GM12801 (cell line): ENCODE results near the gene FANCD2.

Experiments used
- TF ChIP-seq, protein P1 (sequence below): IDR thresholded peaks from one replicate; pipeline ENCODE4 v1.5.1; 2011; ENCODE audit warnings: control low read depth; ENCODE audit not compliant: insufficient read length; ENCODE audit errors: extremely low read depth

FANCD2 gene

DNA sequence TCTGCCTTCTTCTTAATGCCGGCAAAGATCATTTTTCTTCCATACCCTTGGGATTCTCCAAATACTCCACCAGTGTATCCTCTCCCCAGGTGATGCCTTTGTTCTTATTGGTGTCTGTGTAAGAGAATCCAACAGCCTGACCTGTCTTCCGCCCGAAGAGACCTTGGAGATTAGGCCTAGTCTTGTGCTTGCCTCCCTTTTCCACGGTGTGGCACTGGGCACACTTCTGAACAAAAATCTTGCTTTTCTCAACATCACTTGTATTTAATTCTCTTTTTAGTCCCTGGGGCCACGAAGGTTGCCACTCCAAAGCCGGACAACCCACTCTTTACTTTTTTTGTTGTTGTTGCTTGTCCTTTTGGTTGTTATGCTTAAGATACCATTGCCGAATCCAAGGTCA lies 25.6 kb upstream of the FANCD2 start:
- TF ChIP-seq, protein P1, sequence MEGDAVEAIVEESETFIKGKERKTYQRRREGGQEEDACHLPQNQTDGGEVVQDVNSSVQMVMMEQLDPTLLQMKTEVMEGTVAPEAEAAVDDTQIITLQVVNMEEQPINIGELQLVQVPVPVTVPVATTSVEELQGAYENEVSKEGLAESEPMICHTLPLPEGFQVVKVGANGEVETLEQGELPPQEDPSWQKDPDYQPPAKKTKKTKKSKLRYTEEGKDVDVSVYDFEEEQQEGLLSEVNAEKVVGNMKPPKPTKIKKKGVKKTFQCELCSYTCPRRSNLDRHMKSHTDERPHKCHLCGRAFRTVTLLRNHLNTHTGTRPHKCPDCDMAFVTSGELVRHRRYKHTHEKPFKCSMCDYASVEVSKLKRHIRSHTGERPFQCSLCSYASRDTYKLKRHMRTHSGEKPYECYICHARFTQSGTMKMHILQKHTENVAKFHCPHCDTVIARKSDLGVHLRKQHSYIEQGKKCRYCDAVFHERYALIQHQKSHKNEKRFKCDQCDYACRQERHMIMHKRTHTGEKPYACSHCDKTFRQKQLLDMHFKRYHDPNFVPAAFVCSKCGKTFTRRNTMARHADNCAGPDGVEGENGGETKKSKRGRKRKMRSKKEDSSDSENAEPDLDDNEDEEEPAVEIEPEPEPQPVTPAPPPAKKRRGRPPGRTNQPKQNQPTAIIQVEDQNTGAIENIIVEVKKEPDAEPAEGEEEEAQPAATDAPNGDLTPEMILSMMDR, result no peak

DNA sequence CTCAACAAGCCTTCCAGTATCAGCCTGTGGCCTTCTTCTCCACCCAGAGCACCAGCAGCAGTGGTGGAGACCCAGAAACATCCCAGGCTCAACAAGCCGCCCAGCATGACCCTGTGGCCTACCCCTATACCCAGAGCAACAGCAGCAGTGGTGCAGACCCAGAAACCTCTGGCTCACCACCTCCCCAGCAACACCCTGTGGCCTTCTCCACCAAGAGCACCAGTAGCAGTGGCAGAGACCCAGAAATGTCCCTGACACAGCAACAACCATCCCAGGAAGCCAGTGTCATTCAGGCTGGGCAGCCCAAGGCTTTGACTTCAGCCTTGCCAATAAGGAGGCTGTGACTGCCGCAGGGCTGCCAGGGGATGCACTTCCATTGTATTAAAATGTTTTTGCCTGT lies 23.3 kb upstream of the FANCD2 start:
- TF ChIP-seq, protein P1, result no peak

DNA sequence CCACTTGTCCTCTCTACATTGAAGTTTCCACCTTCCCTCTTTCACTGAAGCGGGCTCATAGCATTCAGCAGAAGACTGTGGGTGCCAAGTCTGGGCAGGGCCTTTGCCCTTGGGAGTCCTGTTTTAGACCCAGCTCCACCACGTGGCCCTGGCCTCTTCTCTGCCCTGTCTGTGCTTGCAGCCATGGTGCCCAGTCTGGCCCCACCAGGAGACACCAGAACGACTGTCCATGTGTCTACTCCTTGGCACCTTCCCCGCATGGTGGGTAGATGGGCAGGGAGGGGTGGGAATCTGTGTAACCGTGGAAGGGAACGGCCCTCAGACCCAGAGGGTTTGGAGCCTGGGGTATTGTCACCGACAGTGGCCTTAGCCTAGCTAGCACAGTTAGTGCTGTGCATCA lies 21.7 kb upstream of the FANCD2 start:
- TF ChIP-seq, protein P1, result no peak

DNA sequence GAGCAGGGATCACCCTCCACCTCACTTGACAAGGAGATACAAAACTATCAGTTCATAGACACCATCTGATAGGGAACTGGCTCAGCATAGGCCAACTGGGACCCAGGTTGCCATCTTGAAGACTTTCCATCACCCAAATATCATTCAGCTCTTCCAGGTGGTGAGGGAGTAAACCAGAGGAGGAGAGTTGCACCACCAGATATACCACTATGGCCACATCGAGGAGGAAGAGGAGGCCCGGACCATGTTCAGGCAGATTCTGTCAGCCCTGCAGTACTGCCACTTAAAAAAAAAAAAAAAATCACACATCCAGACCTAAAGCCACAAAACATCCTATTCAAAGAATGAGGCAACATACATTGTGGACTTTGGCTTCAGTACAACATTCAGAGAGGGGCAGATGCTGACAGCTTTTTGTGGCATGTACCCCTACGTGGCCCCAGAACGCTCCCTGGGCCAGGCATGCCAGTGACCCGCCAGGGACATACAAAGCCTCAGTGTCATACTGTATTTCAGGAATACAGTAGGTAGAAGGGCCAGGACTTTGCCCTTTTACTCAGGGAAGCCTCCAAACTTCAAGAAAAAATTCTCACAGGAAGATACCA lies 21.2 kb upstream of the FANCD2 start:
- TF ChIP-seq, protein P1, result no peak

DNA sequence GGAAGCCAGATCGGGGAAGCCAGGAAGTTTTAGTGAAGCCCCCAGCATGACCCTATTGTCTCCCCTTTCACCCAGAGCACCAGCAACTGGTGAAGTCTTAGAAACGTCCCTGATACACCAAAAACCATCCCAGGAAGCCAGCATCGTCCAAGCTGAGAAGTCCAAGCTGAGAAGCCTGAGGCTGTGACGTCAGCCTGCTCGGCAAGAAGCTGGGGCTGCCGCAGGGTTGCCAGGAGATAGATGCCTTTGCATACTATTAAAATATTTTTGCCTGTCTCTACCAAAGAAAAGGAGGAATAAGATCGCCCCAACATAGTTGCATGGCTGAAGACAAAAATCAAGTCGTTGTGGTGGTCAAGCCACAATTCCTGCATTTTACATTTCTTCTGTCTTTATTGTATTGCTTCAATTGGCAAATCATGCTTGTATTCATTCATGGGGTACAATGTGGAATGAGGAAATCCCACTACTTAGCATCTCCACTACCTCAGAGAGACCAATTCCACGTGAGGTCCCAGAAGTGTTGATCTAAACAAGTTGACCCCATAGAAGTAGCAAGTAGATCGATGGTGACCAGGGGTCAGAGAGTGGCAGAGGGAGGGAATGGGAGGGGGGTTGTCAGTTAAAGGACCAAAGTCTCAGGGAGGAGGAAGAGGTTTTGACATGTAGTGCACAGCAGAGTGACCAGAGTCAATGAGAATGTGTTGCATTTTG lies 20.0 kb upstream of the FANCD2 start:
- TF ChIP-seq, protein P1, result no peak

DNA sequence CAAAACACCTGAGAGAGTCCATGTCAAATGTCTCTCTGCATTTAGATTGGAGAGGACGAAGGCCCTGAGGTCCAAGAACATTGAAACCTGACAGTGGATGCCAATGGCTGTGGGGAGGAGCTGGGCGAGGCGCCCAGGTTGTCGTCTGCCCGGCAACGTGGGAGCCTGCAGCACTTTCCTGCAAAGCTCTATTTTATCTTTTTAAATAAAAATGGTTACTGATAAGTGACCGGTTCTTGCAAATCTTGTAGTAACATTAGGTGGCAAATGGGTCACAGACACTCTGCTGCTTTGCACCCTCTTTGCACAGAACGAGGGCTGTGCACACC lies 19.5 kb upstream of the FANCD2 start:
- TF ChIP-seq, protein P1, result no peak

DNA sequence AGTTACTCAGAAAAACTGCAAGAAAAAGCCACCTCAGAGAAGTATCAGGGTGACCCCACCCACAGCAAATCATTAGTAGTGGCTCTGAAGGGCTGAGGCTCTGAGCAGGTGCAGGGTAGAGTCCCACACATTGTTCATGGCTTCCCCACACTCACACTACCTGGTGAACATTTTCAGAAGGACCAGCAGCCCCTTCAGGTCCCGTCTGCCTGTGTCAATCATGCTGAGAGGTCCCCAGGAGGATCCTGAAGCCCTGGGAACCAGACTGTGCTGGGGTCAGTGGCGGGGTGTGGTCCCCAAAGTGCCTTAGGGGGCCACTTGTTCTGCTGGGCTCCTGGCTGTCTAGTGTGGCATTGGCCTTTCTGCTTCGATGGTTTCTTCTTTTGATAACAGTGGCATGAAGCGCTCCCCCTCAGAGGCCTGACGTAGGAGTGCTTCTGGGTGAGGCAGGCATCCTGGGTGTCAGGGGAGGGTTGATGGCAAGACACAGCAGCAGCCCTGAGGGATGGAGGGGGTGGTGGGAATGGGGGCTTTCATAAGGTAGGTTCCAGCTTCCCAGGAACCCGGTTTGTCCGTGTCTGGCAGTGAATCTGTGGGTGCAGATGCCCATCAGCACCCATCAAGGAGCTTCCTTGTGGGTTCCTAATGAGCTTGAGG lies 19.0 kb upstream of the FANCD2 start:
- TF ChIP-seq, protein P1, result no peak
